ENCODE data around the gene IL23R. TPM values are rescaled to one million over a fixed set of nuclear protein-coding genes. Genes with fewer than 3 reads are reported as not detected.

The IL23R gene
- total and polyA plus RNA-seq, 2 of the 13 experiments (the other 11 are each of a cell fraction or from before 2014, with no cell fraction given), result not detected

DNA sequence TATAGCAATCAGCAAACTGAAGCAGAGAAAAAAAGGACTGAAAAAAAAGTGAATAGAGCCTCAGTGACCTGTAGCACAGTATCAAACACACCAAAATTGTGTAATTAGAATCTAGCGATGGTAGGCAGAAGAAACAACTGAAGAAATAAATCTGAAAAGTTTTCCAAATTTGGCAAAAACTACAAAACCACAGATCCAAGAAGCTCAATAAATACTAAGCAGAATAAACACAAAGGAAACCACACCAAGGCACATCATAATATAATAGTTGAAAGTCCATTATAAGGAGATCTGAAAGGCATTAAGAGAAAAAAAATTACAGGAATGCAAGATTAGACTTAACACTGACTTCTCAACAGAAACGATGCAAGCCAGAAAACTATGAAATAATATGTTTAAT is 134.3 kb downstream of the IL23R start:
- H3K27me3 ChIP-seq (ENCODE audit: control insufficient read depth in 1 of 2, insufficient read depth in 2 of 2, low read length in 2 of 2), result no peaks in the 10 kb centered on the region; a peak in 1 of 5 replicates
- no peak overlapping the region for H3K4me3 ChIP-seq (replicated peaks in 1 of 3; ENCODE audit: insufficient read depth in 1 of 3, low read depth in 2 of 3, low read length in 3 of 3)
- no peaks in the 10 kb centered on the region for H4K20me1 ChIP-seq (ENCODE audit: insufficient read depth, low read length)
- 0% methylated on average over 2 of the region's 2 CpGs for whole genome bisulfite sequencing (ENCODE audit: low lambda C conversion rate)
- intact Hi-C loops (cut with micrococcal nuclease; ENCODE audit: unreplicated experiment), result no loop called here
- FAIRE-seq (no peak), DNase-seq (ENCODE audit: low spot score) (no peak), ATAC-seq (no peak)
- H3K9ac ChIP-seq (ENCODE audit: insufficient read depth, low read depth, low read length), result no peak overlapping the region
- ChIA-PET POLR2A (no interaction called here), CTCF (ENCODE audit: low intra/inter-chr PET ratio, low total read pairs) (no interaction called here)
- no peaks in the 10 kb centered on the region for H3K9me3 ChIP-seq (ENCODE audit: low read length)
- H2AFZ ChIP-seq (ENCODE audit: low read length), result no peak overlapping the region
- no peaks in the 10 kb centered on the region for H3K36me3 ChIP-seq (replicated peaks in 1 of 2; ENCODE audit: control insufficient read depth in 1 of 2, insufficient read depth in 2 of 2, low read length in 2 of 2)
- H3K79me2 ChIP-seq (ENCODE audit: insufficient read depth, low read length), result no peaks in the 10 kb centered on the region
- no TSS peak for BruUV-seq (replicated peaks)
- TF ChIP-seq HOXA7 (CRISPR knock-in tag; IDR thresholded peaks at IDR 0.05) (no peak), BHLHE40 (IDR thresholded peaks at IDR 0.05; ENCODE audit: low read length) (no peak), PHF21A (CRISPR knock-in tag; IDR thresholded peaks at IDR 0.05) (no peak), ZNF329 (CRISPR knock-in tag; IDR thresholded peaks at IDR 0.05; ENCODE audit: low read depth) (no peak)
- no peak overlapping the region for H3K27ac ChIP-seq (ENCODE audit: extremely low read length, insufficient read depth, low read length)
- H3K4me1 ChIP-seq (ENCODE audit: insufficient read depth, low read length), result no peaks in the 10 kb centered on the region
- in situ Hi-C loops (cut with HindIII; ENCODE audit: extremely low pct_ligation_motif_present, low pct_unique_long_range_greater_than_20kb), result no loop called here
- no peak overlapping the region for H3K4me2 ChIP-seq (ENCODE audit: low read depth, low read length)

DNA sequence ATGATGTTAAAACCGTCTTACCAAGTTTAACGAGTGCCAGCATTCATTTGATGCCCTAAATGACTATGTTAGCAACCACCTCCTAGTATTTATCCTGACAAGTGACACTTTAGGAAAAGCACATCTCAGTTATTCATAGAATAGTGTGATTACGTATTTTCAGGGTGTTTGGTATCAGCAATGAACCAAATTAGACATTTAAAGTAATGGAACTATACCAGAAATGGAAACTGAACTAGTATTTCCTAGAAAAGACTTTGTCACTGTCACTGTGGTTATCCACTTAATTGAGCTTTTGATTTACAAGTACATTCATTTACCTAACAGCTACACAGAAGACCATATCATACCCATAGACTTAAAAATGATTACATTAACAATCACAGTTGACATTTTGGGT is 137.8 kb downstream of the IL23R start:
- H3K4me1 ChIP-seq (ENCODE audit: insufficient read depth, low read length), result no peaks in the 10 kb centered on the region
- ChIA-PET CTCF (ENCODE audit: low intra/inter-chr PET ratio, low total read pairs) (no interaction called here), POLR2A (no interaction called here)
- H3K4me3 ChIP-seq (replicated peaks in 1 of 3; ENCODE audit: insufficient read depth in 1 of 3, low read depth in 2 of 3, low read length in 3 of 3), result no peak overlapping the region
- no peaks in the 10 kb centered on the region for H3K79me2 ChIP-seq (ENCODE audit: insufficient read depth, low read length)
- no peaks in the 10 kb centered on the region for H3K9me3 ChIP-seq (ENCODE audit: low read length)
- H3K27me3 ChIP-seq (ENCODE audit: control insufficient read depth in 1 of 2, insufficient read depth in 2 of 2, low read length in 2 of 2), result peaks cover 0 to 3% of the 10 kb centered on the region in 2 experiments; a peak in 3 of 5 replicates
- in situ Hi-C loops (cut with HindIII; ENCODE audit: extremely low pct_ligation_motif_present, low pct_unique_long_range_greater_than_20kb) (no loop called here), intact Hi-C loops (cut with micrococcal nuclease; ENCODE audit: unreplicated experiment) (no loop called here)
- no peak for DNase-seq (ENCODE audit: low spot score)
- H3K36me3 ChIP-seq (replicated peaks in 1 of 2; ENCODE audit: control insufficient read depth in 1 of 2, insufficient read depth in 2 of 2, low read length in 2 of 2), result no peaks in the 10 kb centered on the region
- FAIRE-seq, result no peak
- ATAC-seq, result no peak
- H3K9ac ChIP-seq (ENCODE audit: insufficient read depth, low read depth, low read length), result no peak overlapping the region
- H2AFZ ChIP-seq (ENCODE audit: low read length), result no peak overlapping the region
- no TSS peak for BruUV-seq (replicated peaks)
- no peaks in the 10 kb centered on the region for H4K20me1 ChIP-seq (ENCODE audit: insufficient read depth, low read length)
- TF ChIP-seq, protein P1, sequence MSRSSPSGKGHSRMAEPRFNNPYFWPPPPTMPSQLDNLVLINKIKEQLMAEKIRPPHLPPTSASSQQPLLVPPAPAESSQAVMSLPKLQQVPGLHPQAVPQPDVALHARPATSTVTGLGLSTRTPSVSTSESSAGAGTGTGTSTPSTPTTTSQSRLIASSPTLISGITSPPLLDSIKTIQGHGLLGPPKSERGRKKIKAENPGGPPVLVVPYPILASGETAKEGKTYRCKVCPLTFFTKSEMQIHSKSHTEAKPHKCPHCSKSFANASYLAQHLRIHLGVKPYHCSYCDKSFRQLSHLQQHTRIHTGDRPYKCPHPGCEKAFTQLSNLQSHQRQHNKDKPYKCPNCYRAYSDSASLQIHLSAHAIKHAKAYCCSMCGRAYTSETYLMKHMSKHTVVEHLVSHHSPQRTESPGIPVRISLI (CRISPR knock-in tag; IDR thresholded peaks at IDR 0.05; ENCODE audit: borderline replicate concordance), result no peak
- no peak for TF ChIP-seq ZFP41 (CRISPR knock-in tag; IDR thresholded peaks at IDR 0.05; ENCODE audit: borderline replicate concordance)
- no peak for TF ChIP-seq TSC22D2 (CRISPR knock-in tag; IDR thresholded peaks at IDR 0.05; ENCODE audit: borderline replicate concordance)
- no peak for TF ChIP-seq NFKBIZ (CRISPR knock-in tag; IDR thresholded peaks at IDR 0.05)
- TF ChIP-seq, protein P2, sequence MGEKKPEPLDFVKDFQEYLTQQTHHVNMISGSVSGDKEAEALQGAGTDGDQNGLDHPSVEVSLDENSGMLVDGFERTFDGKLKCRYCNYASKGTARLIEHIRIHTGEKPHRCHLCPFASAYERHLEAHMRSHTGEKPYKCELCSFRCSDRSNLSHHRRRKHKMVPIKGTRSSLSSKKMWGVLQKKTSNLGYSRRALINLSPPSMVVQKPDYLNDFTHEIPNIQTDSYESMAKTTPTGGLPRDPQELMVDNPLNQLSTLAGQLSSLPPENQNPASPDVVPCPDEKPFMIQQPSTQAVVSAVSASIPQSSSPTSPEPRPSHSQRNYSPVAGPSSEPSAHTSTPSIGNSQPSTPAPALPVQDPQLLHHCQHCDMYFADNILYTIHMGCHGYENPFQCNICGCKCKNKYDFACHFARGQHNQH (CRISPR knock-in tag; IDR thresholded peaks at IDR 0.05), result no peak
- no peak overlapping the region for H3K4me2 ChIP-seq (ENCODE audit: low read depth, low read length)
- under 1% methylated on average over 3 of the region's 3 CpGs for WGBS (ENCODE audit: low lambda C conversion rate)
- H3K27ac ChIP-seq (ENCODE audit: extremely low read length, insufficient read depth, low read length), result no peak overlapping the region
